Keratinocyte (primary cell): ENCODE results near the gene ULK4. TPM values are rescaled to one million over a fixed set of nuclear protein-coding genes. Genes with fewer than 3 reads are reported as not detected.

Source experiments
- DNase-seq: peaks from one replicate; pipeline ENCODE4 v3.0.0-alpha.2; 2011; ENCODE audit warnings: low read depth, missing footprints, low spot score
- FAIRE-seq: peaks from 2 replicates; lab custom pipeline; 2011; peaks lifted over from hg19 to GRCh38; lab: Jason Lieb, UNC
- H2AFZ ChIP-seq: 2 replicates; pipeline ENCODE4 v1.6.0; 2012; ENCODE audit warnings: low read length, control low read depth, inconsistent platforms; ENCODE audit not compliant: control insufficient read depth
- H3K27ac ChIP-seq: 2 replicates; pipeline ENCODE4 v1.5.1; 2011; ENCODE audit warnings: low read length; ENCODE audit not compliant: control insufficient read depth, insufficient read depth
- H3K27me3 ChIP-seq: 3 replicates; pipeline ENCODE4 v1.6.0; 2011; ENCODE audit warnings: low read length; ENCODE audit not compliant: control insufficient read depth, insufficient read depth; ENCODE audit errors: extremely low read depth
- H3K36me3 ChIP-seq, 2 experiments: 2 replicates in 1 of 2; 3 replicates in 1 of 2; pipeline ENCODE4 v1.5.1; 2011; ENCODE audit warnings: low read length in 2 of 2, mild to moderate bottlenecking in 1 of 2; ENCODE audit not compliant: control insufficient read depth in 2 of 2, insufficient read depth in 2 of 2; ENCODE audit errors: extremely low read depth in 1 of 2
- H3K4me1 ChIP-seq: 3 replicates; pipeline ENCODE4 v1.5.1; 2011; ENCODE audit warnings: low read length; ENCODE audit not compliant: control insufficient read depth, insufficient read depth; ENCODE audit errors: extremely low read depth
- H3K4me2 ChIP-seq: 3 replicates; pipeline ENCODE4 v1.6.0; 2011; ENCODE audit warnings: low read depth, low read length; ENCODE audit not compliant: control insufficient read depth, insufficient read depth; ENCODE audit errors: extremely low read depth
- H3K4me3 ChIP-seq, 3 experiments: fragments of 200-600 bp in 1 of 3; sonication (generic) in 1 of 3; 2 replicates in 2 of 3; 3 replicates in 1 of 3; pipeline ENCODE4 v1.5.1; 2011 to 2016; ENCODE audit warnings: low read length in 3 of 3, mild to moderate bottlenecking in 3 of 3, control low read depth in 2 of 3, inconsistent platforms in 1 of 3, low read depth in 1 of 3, mixed read lengths in 1 of 3, mixed run types in 1 of 3, moderate library complexity in 1 of 3; ENCODE audit not compliant: control insufficient read depth in 2 of 3, insufficient read depth in 2 of 3; ENCODE audit errors: extremely low read depth in 1 of 3
- H3K79me2 ChIP-seq: 2 replicates; pipeline ENCODE4 v1.6.0; 2012; ENCODE audit warnings: low read length; ENCODE audit not compliant: control insufficient read depth, insufficient read depth
- H3K9ac ChIP-seq: 3 replicates; pipeline ENCODE4 v1.6.0; 2011; ENCODE audit warnings: low read length; ENCODE audit not compliant: control insufficient read depth, insufficient read depth; ENCODE audit errors: extremely low read depth
- H3K9me1 ChIP-seq: 3 replicates; pipeline ENCODE4 v1.6.0; 2011; ENCODE audit warnings: low read length; ENCODE audit not compliant: control insufficient read depth, insufficient read depth; ENCODE audit errors: extremely low read depth
- H3K9me3 ChIP-seq: 2 replicates; pipeline ENCODE4 v1.5.1; 2012; ENCODE audit warnings: low read depth, low read length; ENCODE audit not compliant: control insufficient read depth
- H4K20me1 ChIP-seq: 3 replicates; pipeline ENCODE4 v1.6.0; 2011; ENCODE audit warnings: low read length; ENCODE audit not compliant: control insufficient read depth, insufficient read depth; ENCODE audit errors: extremely low read depth
- EZH2 ChIP-seq: IDR thresholded peaks from one replicate; pipeline ENCODE4 v1.6.1; 2012; ENCODE audit warnings: inconsistent platforms, mild to moderate bottlenecking, low read length, moderate library complexity
- dilution Hi-C: fragments of 300-500 bp; cut with MboI; formaldehyde crosslinking; loops from one replicate; pipeline ENCODE4 v1.7.0; 2020; ENCODE audit warnings: low sequenced_read_pairs; ENCODE audit not compliant: extremely low pct_ligation_motif_present
- polyA plus RNA-seq, 5 experiments: library from polyadenylated mRNA; depleted of rRNA in 3 of 5; stranded (reverse) in 3 of 5; stranded (forward) in 1 of 5; unstranded in 1 of 5; fragments of >200 nt; gene quantifications; 1 replicate in 1 of 5; 2 replicates in 3 of 5; 3 replicates in 1 of 5; pipeline versions ENCODE4 v1.2.1 to v1.2.3, GENCODE V29; 2011 to 2012; ENCODE audit warnings: missing spikeins in 2 of 5, low read depth in 1 of 5, low replicate concordance in 1 of 5
- TF ChIP-seq, protein P1 (sequence below), 3 experiments: IDR thresholded peaks in 1 of 3; conservative IDR thresholded peaks in 1 of 3; optimal IDR thresholded peaks in 1 of 3; 2 replicates in 2 of 3; 3 replicates in 1 of 3; pipeline versions ENCODE3 to v1.5.1; 2011; ENCODE audit warnings: low read length in 3 of 3, mild to moderate bottlenecking in 3 of 3, moderate library complexity in 2 of 3, control low read depth in 1 of 3, inconsistent platforms in 1 of 3; ENCODE audit not compliant: insufficient read depth in 2 of 3; ENCODE audit errors: extremely low read depth in 1 of 3

The ULK4 gene
- polyA plus RNA-seq, 1 donor (not counting 4 experiments of a cell fraction or from before 2014, with no cell fraction given) = 6.1 TPM

DNA sequence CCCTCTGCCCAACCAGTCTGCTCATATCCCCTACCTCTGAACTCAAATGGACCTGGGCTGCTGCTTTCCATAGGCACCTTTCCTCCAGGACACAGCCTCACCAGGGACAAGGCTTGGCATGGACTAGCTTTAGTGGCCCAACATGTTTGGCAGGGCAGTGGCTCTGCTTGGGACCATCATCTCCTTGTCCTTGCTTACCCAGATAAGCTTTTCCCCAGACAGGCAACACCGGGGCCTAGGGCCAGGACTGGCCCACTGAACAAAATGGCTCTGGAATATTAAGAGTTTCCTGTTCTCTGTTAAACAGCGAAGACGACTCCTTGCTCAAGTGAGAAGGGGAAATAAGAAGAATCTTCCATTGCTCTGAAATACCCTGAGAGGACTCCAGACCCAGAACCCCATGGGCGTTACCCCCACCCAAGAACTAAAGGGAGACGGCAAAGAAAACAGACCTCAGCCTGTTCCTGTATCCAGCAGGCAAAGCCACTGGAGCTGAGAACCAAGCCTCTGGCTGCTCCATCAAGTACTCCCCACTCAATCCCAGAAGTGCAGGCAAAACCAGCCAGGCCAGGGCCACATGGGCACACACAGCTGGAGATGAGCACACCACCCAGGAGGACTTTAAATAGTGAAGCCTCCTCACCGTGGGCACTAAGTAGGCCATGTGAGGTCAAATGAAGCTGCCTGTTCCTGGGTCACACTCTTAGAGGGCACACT is 717.1 kb downstream of the ULK4 start:
- dilution Hi-C loops = loop anchor here (25.0 kb wide), 1 partner anchor 657 kb away; no protein-coding TSS in a partner anchor
- no peak overlapping the region for H3K27ac ChIP-seq

GRCh38 chr3:41243183-41243582 is 718.7 kb downstream of the ULK4 start:
- Histone ChIP-seq H3K9me3 (no peaks in the 10 kb centered on the region), H3K27me3 (no peaks in the 10 kb centered on the region), H3K4me1 (no peaks in the 10 kb centered on the region), H3K9ac (no peak overlapping the region), H4K20me1 (no peaks in the 10 kb centered on the region), H3K36me3 (peaks cover 19% of the 10 kb centered on the region in 2 experiments), H2AFZ (no peak overlapping the region), H3K9me1 (no peaks in the 10 kb centered on the region), H3K27ac (no peak overlapping the region), H3K79me2 (no peaks in the 10 kb centered on the region), H3K4me3 (no peak overlapping the region), H3K4me2 (no peak overlapping the region)
- dilution Hi-C loops = loop anchor here (25.0 kb wide), 1 partner anchor 656 kb away; no protein-coding TSS in a partner anchor
- TF ChIP-seq, protein P1, sequence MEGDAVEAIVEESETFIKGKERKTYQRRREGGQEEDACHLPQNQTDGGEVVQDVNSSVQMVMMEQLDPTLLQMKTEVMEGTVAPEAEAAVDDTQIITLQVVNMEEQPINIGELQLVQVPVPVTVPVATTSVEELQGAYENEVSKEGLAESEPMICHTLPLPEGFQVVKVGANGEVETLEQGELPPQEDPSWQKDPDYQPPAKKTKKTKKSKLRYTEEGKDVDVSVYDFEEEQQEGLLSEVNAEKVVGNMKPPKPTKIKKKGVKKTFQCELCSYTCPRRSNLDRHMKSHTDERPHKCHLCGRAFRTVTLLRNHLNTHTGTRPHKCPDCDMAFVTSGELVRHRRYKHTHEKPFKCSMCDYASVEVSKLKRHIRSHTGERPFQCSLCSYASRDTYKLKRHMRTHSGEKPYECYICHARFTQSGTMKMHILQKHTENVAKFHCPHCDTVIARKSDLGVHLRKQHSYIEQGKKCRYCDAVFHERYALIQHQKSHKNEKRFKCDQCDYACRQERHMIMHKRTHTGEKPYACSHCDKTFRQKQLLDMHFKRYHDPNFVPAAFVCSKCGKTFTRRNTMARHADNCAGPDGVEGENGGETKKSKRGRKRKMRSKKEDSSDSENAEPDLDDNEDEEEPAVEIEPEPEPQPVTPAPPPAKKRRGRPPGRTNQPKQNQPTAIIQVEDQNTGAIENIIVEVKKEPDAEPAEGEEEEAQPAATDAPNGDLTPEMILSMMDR (optimal IDR thresholded peaks at IDR 0.05 in 1 of 3, IDR thresholded peaks at IDR 0.05 in 1 of 3, conservative IDR thresholded peaks at IDR 0.05 in 1 of 3; ENCODE audit: extremely low read depth in 1 of 3, insufficient read depth in 2 of 3, low read length in 3 of 3) = no peak
- no peak for TF ChIP-seq EZH2
- FAIRE-seq (no peak), DNase-seq (no peak)

More for the DNA sequence above, 717.1 kb downstream of the ULK4 start:
- FAIRE-seq (no peak), DNase-seq (no peak)
- H3K36me3 ChIP-seq = peaks cover 4 to 7% of the 10 kb centered on the region in 2 experiments
- H3K9ac ChIP-seq = no peak overlapping the region
- no peak overlapping the region for H3K4me3 ChIP-seq
- no peak overlapping the region for H2AFZ ChIP-seq
- no peaks in the 10 kb centered on the region for H4K20me1 ChIP-seq
- H3K4me1 ChIP-seq = no peaks in the 10 kb centered on the region
- TF ChIP-seq, protein P1 (optimal IDR thresholded peaks at IDR 0.05 in 1 of 3, IDR thresholded peaks at IDR 0.05 in 1 of 3, conservative IDR thresholded peaks at IDR 0.05 in 1 of 3; ENCODE audit: extremely low read depth in 1 of 3, insufficient read depth in 2 of 3, low read length in 3 of 3) = no peak
- no peak for TF ChIP-seq EZH2
- H3K79me2 ChIP-seq = no peaks in the 10 kb centered on the region
- no peak overlapping the region for H3K4me2 ChIP-seq
- H3K9me1 ChIP-seq = no peaks in the 10 kb centered on the region
- no peaks in the 10 kb centered on the region for H3K27me3 ChIP-seq
- H3K9me3 ChIP-seq = no peaks in the 10 kb centered on the region
